ENCODE results near the gene POU3F2. TPM values are rescaled to one million over a fixed set of nuclear protein-coding genes. Genes with fewer than 3 reads are reported as not detected.

Gene POU3F2
- total and polyA plus RNA-seq, 9 of the 15 experiments (the other 6 are each of a cell fraction or from before 2014, with no cell fraction given) = 0.08 to 0.46 (median 0.36) TPM

DNA sequence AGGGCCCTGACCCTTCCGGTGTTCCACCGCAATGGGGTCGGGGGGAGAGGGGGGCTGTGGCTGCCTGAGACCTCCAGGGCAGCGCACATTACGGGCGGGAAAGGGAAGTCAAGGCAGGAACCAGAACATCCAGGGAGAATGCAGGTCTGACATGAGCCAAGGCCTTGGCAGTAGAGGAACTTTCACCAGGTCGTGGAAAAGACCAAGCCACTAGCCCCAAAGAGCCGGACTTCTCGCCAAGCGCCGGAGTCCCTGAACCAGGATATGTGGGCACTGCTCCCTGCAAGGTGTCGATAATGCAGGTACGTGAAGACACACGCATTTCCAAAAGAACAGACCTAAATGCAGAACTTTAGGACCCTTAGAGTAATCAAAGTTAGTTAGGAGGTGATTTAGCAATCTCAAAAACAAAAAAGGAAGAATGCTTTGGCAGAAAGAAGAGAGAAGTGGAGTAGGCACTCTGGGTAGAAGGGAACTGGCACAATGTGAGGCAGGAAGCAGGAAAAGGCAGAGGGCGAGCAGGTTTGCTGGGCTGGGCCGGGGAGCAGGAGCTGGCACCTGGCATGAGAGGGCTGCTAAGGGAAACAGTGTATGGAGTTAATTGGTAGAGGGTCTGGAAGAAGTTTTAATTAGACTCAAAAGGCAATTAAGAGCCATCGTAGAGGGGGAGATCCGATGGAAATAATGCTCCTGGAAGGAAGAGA is 14.3 kb downstream of the POU3F2 start:
- Histone ChIP-seq H4K20me1 (replicated peaks; ENCODE audit: control insufficient read depth, insufficient read depth, low read length) (no peaks in the 10 kb centered on the region), H3K9me1 (ENCODE audit: control insufficient read depth, insufficient read depth, low read length) (no peaks in the 10 kb centered on the region), H3K4me2 (ENCODE audit: insufficient read depth, low read length) (no peak overlapping the region), H3K27me3 (ENCODE audit: control insufficient read depth in 2 of 2, insufficient read depth in 2 of 2, low read length in 2 of 2) (peaks cover 0 to 10% of the 10 kb centered on the region in 2 experiments; a peak in 2 of 5 replicates), H3K9me3 (replicated peaks; ENCODE audit: control insufficient read depth, insufficient read depth, low read depth, low read length) (no peaks in the 10 kb centered on the region; the same call in 1 of the 2 replicates), H3K36me3 (ENCODE audit: control insufficient read depth, insufficient read depth, low read length) (no peaks in the 10 kb centered on the region), H3K79me2 (ENCODE audit: control insufficient read depth, insufficient read depth, low read length) (no peaks in the 10 kb centered on the region), H3K27ac (ENCODE audit: extremely low read depth, low read depth, low read length) (no peak overlapping the region), H3K9ac (ENCODE audit: insufficient read depth in 1 of 2, low read depth in 2 of 2, low read length in 2 of 2) (no peak overlapping the region), H2AFZ (ENCODE audit: low read depth, low read length) (no peak overlapping the region), H3K4me1 (replicated peaks in 1 of 2; ENCODE audit: control insufficient read depth in 2 of 2, insufficient read depth in 2 of 2, low read length in 2 of 2) (peaks cover 0 to 11% of the 10 kb centered on the region in 2 experiments; a peak in 1 of 5 replicates), H3K4me3 (no peak overlapping the region)
- in situ Hi-C loops (cut with MboI) (no loop called here), intact Hi-C loops (cut with micrococcal nuclease) (loop anchor here (5.0 kb wide), 3 partner anchors 269 to 1781 kb away; no protein-coding TSS in a partner anchor)
- DNase-seq (ENCODE audit: extremely low read depth in 1 of 4, low spot score in 3 of 4) (no peak), FAIRE-seq (no peak), ATAC-seq (no peak)
- WGBS (ENCODE audit: insufficient coverage, low coverage, missing lambda C conversion rate) = 36% methylated on average over 17 of the region's 18 CpGs
- POLR2A ChIA-PET = no interaction called here
- CTCF ChIA-PET (ENCODE audit: low intra/inter-chr PET ratio) = no interaction called here
- no TSS peak for BruUV-seq (replicated peaks)
- TF ChIP-seq RB1 (IDR thresholded peaks at IDR 0.05; ENCODE audit: low read depth) (no peak), RBM25 (IDR thresholded peaks at IDR 0.05; ENCODE audit: low read depth, low read length, severe bottlenecking) (no peak), BRCA1 (IDR thresholded peaks at IDR 0.05) (no peak), BRCA1 (CRISPR knock-in tag; IDR thresholded peaks at IDR 0.05) (no peak), DMBX1 (CRISPR knock-in tag; IDR thresholded peaks at IDR 0.05; ENCODE audit: borderline replicate concordance) (no peak), NRF1 (conservative IDR thresholded peaks at IDR 0.05 in 1 of 2, IDR thresholded peaks at IDR 0.05 in 1 of 2) (no peak), SETDB1 (IDR thresholded peaks at IDR 0.05; ENCODE audit: low read length) (no peak)
- TF ChIP-seq, protein P1, sequence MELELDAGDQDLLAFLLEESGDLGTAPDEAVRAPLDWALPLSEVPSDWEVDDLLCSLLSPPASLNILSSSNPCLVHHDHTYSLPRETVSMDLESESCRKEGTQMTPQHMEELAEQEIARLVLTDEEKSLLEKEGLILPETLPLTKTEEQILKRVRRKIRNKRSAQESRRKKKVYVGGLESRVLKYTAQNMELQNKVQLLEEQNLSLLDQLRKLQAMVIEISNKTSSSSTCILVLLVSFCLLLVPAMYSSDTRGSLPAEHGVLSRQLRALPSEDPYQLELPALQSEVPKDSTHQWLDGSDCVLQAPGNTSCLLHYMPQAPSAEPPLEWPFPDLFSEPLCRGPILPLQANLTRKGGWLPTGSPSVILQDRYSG (tag; conservative IDR thresholded peaks at IDR 0.05; ENCODE audit: low read depth) = no peak
- TF ChIP-seq, protein P2, sequence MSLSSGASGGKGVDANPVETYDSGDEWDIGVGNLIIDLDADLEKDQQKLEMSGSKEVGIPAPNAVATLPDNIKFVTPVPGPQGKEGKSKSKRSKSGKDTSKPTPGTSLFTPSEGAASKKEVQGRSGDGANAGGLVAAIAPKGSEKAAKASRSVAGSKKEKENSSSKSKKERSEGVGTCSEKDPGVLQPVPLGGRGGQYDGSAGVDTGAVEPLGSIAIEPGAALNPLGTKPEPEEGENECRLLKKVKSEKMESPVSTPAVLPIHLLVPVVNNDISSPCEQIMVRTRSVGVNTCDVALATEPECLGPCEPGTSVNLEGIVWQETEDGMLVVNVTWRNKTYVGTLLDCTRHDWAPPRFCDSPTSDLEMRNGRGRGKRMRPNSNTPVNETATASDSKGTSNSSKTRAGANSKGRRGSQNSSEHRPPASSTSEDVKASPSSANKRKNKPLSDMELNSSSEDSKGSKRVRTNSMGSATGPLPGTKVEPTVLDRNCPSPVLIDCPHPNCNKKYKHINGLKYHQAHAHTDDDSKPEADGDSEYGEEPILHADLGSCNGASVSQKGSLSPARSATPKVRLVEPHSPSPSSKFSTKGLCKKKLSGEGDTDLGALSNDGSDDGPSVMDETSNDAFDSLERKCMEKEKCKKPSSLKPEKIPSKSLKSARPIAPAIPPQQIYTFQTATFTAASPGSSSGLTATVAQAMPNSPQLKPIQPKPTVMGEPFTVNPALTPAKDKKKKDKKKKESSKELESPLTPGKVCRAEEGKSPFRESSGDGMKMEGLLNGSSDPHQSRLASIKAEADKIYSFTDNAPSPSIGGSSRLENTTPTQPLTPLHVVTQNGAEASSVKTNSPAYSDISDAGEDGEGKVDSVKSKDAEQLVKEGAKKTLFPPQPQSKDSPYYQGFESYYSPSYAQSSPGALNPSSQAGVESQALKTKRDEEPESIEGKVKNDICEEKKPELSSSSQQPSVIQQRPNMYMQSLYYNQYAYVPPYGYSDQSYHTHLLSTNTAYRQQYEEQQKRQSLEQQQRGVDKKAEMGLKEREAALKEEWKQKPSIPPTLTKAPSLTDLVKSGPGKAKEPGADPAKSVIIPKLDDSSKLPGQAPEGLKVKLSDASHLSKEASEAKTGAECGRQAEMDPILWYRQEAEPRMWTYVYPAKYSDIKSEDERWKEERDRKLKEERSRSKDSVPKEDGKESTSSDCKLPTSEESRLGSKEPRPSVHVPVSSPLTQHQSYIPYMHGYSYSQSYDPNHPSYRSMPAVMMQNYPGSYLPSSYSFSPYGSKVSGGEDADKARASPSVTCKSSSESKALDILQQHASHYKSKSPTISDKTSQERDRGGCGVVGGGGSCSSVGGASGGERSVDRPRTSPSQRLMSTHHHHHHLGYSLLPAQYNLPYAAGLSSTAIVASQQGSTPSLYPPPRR (CRISPR knock-in tag; IDR thresholded peaks at IDR 0.05; ENCODE audit: borderline replicate concordance) = no peak
- TF ChIP-seq, protein P3, sequence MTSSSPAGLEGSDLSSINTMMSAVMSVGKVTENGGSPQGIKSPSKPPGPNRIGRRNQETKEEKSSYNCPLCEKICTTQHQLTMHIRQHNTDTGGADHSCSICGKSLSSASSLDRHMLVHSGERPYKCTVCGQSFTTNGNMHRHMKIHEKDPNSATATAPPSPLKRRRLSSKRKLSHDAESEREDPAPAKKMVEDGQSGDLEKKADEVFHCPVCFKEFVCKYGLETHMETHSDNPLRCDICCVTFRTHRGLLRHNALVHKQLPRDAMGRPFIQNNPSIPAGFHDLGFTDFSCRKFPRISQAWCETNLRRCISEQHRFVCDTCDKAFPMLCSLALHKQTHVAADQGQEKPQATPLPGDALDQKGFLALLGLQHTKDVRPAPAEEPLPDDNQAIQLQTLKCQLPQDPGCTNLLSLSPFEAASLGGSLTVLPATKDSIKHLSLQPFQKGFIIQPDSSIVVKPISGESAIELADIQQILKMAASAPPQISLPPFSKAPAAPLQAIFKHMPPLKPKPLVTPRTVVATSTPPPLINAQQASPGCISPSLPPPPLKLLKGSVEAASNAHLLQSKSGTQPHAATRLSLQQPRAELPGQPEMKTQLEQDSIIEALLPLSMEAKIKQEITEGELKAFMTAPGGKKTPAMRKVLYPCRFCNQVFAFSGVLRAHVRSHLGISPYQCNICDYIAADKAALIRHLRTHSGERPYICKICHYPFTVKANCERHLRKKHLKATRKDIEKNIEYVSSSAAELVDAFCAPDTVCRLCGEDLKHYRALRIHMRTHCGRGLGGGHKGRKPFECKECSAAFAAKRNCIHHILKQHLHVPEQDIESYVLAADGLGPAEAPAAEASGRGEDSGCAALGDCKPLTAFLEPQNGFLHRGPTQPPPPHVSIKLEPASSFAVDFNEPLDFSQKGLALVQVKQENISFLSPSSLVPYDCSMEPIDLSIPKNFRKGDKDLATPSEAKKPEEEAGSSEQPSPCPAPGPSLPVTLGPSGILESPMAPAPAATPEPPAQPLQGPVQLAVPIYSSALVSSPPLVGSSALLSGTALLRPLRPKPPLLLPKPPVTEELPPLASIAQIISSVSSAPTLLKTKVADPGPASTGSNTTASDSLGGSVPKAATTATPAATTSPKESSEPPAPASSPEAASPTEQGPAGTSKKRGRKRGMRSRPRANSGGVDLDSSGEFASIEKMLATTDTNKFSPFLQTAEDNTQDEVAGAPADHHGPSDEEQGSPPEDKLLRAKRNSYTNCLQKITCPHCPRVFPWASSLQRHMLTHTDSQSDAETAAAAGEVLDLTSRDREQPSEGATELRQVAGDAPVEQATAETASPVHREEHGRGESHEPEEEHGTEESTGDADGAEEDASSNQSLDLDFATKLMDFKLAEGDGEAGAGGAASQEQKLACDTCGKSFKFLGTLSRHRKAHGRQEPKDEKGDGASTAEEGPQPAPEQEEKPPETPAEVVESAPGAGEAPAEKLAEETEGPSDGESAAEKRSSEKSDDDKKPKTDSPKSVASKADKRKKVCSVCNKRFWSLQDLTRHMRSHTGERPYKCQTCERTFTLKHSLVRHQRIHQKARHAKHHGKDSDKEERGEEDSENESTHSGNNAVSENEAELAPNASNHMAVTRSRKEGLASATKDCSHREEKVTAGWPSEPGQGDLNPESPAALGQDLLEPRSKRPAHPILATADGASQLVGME (CRISPR knock-in tag; IDR thresholded peaks at IDR 0.05) = no peak
